Subcutaneous adipose tissue (tissue), 4 donors: ENCODE results near the gene TNS4. TPM values are rescaled to one million over a fixed set of nuclear protein-coding genes. Genes with fewer than 3 reads are reported as not detected.

ENCODE experiments used
- CTCF ChIP-seq: fragments of 450-650 bp; IDR thresholded peaks from one replicate; pipeline ENCODE4 v1.5.1; 2016; ENCODE audit warnings: low read depth, mild to moderate bottlenecking, control low read depth, antibody characterized with exemption, moderate library complexity
- total RNA-seq, 4 donors: library from RNA; depleted of rRNA; stranded (reverse); fragments of >200 nt; gene quantifications; one replicate each; pipeline ENCODE4 v1.1.0, GENCODE V29; 2016

The TNS4 gene
- total RNA-seq, 4 donors from 2014 or later, result not detected

GRCh38 chr17:40518401-40519088 lies 17.1 kb upstream of the TNS4 start:
- no peak for TF ChIP-seq CTCF

DNA sequence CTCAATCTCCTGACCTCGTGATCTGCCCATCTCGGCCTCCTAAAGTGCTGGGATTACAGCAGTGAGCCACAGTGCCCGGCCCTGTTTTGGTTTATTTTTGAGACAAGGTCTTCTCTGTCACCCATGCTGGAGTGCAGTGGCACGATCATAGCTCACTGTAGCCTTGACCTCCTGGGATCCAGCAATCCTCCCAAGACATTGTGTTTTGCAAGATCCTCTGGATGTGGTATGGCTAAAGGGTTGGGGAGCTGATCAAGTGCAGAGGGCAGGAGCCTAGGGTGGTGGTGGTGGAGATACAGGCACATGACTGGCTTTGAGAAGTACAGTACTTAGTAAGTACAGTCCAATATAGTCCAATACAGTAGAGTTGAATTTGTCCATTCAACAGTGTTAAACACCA lies 16.6 kb upstream of the TNS4 start:
- no peak for TF ChIP-seq CTCF

DNA sequence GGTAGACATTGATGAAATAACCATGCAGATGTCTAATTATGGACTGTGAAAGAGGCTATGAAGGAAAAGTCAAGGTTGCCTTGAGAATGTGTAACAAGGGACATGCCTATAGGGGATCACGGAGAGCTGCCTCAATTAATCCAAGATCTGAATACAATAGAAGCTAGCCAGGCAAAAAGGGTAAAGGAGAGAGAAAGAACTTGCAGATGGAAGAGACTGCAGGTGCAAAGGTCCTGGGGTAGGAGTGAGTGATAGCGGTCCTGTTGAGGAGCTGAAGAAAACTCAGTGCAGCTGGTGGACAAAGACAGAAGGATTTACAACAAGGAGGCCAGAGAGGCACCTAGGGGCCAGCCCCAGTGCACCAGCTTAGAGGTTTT lies 15.9 kb upstream of the TNS4 start:
- TF ChIP-seq CTCF, result no peak

DNA sequence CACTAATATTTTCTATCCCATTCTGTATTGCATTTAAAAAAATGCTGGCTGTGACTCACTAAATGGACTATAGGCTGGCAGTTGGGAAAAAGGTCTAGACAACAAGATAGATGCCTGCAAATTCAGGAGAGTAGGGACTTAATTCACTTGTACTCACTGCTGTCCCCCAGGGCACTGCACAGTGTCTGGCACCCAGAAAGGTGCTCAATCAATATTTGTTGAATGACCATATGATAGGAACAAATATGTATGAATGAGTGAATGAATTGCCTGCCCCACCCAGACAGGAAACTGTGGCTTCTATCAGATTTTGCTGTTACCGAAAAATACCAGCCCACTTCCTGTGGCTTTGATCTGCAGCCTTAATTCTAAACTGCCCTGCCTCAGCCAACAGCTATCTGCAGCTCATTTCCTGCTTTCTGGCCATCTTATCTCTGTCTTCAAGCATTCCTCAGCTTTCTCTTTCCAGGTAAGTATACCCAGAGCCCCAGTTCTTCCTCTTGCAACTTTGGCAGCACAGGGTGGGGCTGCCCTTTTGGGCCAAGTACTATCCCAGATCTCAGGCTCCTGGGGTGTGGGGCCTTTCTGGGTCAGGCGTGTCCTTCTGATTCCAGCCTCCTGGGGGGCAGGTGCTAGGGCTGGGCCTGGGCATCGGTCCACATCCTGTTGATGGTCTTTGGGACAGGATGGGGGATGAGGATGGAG lies 15.3 kb upstream of the TNS4 start:
- no peak for TF ChIP-seq CTCF

GRCh38 chr17:40515491-40516041 lies 14.1 kb upstream of the TNS4 start:
- TF ChIP-seq CTCF, result no peak

DNA sequence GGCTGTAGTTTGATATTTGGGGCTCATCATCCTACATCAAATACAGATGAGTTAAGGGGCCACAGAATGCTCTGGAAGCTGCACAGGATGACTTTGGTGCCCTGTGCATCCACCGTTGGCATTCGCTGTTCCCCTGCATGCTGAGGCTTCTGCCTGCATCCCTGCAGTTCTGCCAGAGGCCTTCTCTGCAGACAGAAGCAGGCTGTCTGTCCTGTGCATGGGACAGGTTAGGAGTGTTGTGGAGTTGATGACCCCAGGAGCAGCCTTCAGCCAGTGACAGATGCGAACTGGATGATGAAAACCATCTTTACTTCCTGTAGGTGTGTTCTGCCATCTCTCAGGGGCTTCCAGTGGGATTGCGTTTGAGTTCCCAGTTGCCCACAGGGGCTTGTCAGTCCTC lies 13.6 kb upstream of the TNS4 start:
- TF ChIP-seq CTCF, result no peak

DNA sequence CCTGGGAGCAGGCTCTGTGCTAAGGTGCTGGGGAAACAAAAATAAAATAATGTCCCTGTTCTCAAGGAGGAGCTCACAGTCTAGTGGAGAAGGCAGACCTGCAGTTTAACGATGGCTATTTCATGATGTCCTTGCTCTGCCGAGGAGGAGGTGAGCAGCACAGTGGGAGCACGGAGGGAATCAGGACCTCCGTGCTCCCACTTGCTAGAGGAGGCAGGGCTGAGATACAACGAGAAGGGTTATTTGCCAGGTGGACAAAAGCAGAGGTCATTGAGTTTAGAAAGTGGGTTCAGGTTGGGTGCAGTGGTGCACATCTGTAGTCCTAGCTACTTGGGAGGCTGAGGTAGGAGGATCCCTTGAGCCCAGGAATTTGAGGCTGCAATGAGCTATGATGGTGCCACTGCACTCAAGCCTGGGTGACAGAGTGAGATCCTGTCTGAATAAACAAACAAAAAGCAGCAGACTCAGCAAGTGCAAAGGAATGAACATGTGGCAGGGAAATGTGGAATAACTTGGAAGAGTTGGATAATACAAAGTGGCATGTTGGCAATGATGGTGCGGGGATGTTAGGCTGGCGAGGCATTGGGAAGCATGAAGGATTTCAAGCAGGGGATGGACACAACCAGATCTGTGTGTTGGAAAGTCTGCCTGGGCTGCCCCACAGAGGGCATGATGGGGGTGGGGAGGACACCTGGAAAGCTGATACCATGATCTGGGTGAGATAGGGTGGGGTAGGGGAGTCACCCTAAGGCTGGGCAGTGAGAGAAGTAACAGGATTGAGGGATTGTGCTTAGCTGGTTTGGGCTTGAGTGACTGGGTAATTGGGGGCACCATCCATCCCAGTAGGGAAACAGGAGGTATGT lies 12.8 kb upstream of the TNS4 start:
- no peak for TF ChIP-seq CTCF
